WERI-Rb-1 (cell line): Measurements from ENCODE around the gene MAU2.

ENCODE experiments used
- DNase-seq: peaks from one replicate; pipeline ENCODE4 v3.0.0-alpha.2; 2020
- H3K27ac ChIP-seq: fragments of 250-450 bp; sonication (Bioruptor Pico); 2 replicates; pipeline ENCODE4 v1.5.1; 2020; ENCODE audit warnings: mild to moderate bottlenecking, moderate library complexity
- H3K27me3 ChIP-seq: fragments of 250-450 bp; sonication (Bioruptor Pico); 2 replicates; pipeline ENCODE4 v1.5.1; 2021; ENCODE audit warnings: mild to moderate bottlenecking, low read depth, moderate library complexity; ENCODE audit not compliant: insufficient read depth, severe bottlenecking
- H3K36me3 ChIP-seq: fragments of 250-450 bp; sonication (Bioruptor Pico); 2 replicates; pipeline ENCODE4 v1.5.1; 2020; ENCODE audit warnings: mild to moderate bottlenecking, moderate library complexity
- H3K4me3 ChIP-seq: 2 replicates; pipeline ENCODE4 v1.5.1; 2011; ENCODE audit warnings: low read depth, mild to moderate bottlenecking, control low read depth, low read length
- H3K9me3 ChIP-seq: fragments of 250-450 bp; sonication (Bioruptor Pico); 2 replicates; pipeline ENCODE4 v1.5.1; 2021; ENCODE audit warnings: mild to moderate bottlenecking, moderate library complexity; ENCODE audit not compliant: severe bottlenecking
- CTCF ChIP-seq: IDR thresholded peaks from 2 replicates; pipeline ENCODE4 v1.5.1; 2011; ENCODE audit warnings: low read depth, mild to moderate bottlenecking, control low read depth, inconsistent platforms, low read length

The MAU2 gene

GRCh38 chr19:19316082-19316481, 4.5 kb upstream of the MAU2 start:
- no peak for TF ChIP-seq CTCF
- H3K36me3 ChIP-seq: peaks cover 56% of the 10 kb centered on the region
- DNase-seq: no peak
- H3K27ac ChIP-seq: no peak overlapping the region
- H3K9me3 ChIP-seq: no peaks in the 10 kb centered on the region
- H3K27me3 ChIP-seq: no peaks in the 10 kb centered on the region
- no peak overlapping the region for H3K4me3 ChIP-seq

- peak overlapping the region; percentile 95 for H3K27ac ChIP-seq
- no peak for TF ChIP-seq CTCF
- peak overlapping the region; percentile 98 for H3K4me3 ChIP-seq
- peaks cover 53% of the 10 kb centered on the region for H3K36me3 ChIP-seq
- no peaks in the 10 kb centered on the region for H3K27me3 ChIP-seq
- no peak for DNase-seq
- no peaks in the 10 kb centered on the region for H3K9me3 ChIP-seq
Measured at GRCh38 chr19:19319732-19320360, 783 bp upstream of the MAU2 start.

- Histone ChIP-seq H3K27ac (peak overlapping the region; percentile 95), H3K4me3 (peak overlapping the region; percentile 98), H3K27me3 (no peaks in the 10 kb centered on the region), H3K9me3 (no peaks in the 10 kb centered on the region), H3K36me3 (peaks cover 53% of the 10 kb centered on the region)
- peak; percentile 33 for DNase-seq
- 0 out of 2 replicates have a peak, but pooled peaks have one; percentile 19 for TF ChIP-seq CTCF
Measured at GRCh38 chr19:19321141-19321577, 530 bp downstream of the MAU2 start.

GRCh38 chr19:19324059-19324770, 3.6 kb downstream of the MAU2 start:
- no peak for DNase-seq
- no peaks in the 10 kb centered on the region for H3K27me3 ChIP-seq
- H3K4me3 ChIP-seq: no peak overlapping the region
- peaks cover 57% of the 10 kb centered on the region for H3K36me3 ChIP-seq
- no peak overlapping the region for H3K27ac ChIP-seq
- no peak for TF ChIP-seq CTCF
- no peaks in the 10 kb centered on the region for H3K9me3 ChIP-seq

GRCh38 chr19:19327672-19328071, 7.0 kb downstream of the MAU2 start:
- Histone ChIP-seq H3K4me3 (no peak overlapping the region), H3K27me3 (no peaks in the 10 kb centered on the region), H3K27ac (no peak overlapping the region), H3K36me3 (peaks cover 65% of the 10 kb centered on the region), H3K9me3 (no peaks in the 10 kb centered on the region)
- no peak for TF ChIP-seq CTCF
- no peak for DNase-seq
